Natural killer cell (primary cell): ENCODE data around the gene BAIAP2. TPM values are rescaled to one million over a fixed set of nuclear protein-coding genes. Genes with fewer than 3 reads are reported as not detected.

Source experiments
- ATAC-seq, 3 donors: fragments of 150-1000 bp in 2 of 3; fragments of 200-7000 bp in 1 of 3; cut with Tn5 transposase; 1 replicate in 1 of 3; 2 replicates in 2 of 3; pipeline ENCODE4 v1.10.0; 2021; ENCODE audit warnings: mild to moderate bottlenecking in 2 of 3, moderate library complexity in 2 of 3
- DNase-seq, 2 donors: peaks; one replicate each; pipeline versions ENCODE4 v3.0.0 to v3.0.0-alpha.2; 2013 to 2021; ENCODE audit warnings: mixed read lengths in 1 of 2
- H3K27ac ChIP-seq: one replicate; pipeline ENCODE4 v1.5.1; 2013; ENCODE audit warnings: mild to moderate bottlenecking, low read length
- H3K27me3 ChIP-seq: one replicate; pipeline ENCODE4 v1.6.1; 2013; ENCODE audit warnings: low read length; ENCODE audit not compliant: control insufficient read depth, insufficient read depth
- H3K36me3 ChIP-seq: one replicate; pipeline ENCODE4 v1.6.1; 2013; ENCODE audit warnings: low read length; ENCODE audit not compliant: control insufficient read depth, insufficient read depth
- H3K4me1 ChIP-seq: one replicate; pipeline ENCODE4 v1.6.1; 2013; ENCODE audit warnings: low read length; ENCODE audit not compliant: control insufficient read depth, insufficient read depth
- H3K4me3 ChIP-seq: one replicate; pipeline ENCODE4 v1.5.1; 2013; ENCODE audit warnings: low read length
- H3K9me3 ChIP-seq: one replicate; pipeline ENCODE4 v1.6.1; 2013; ENCODE audit warnings: low read length; ENCODE audit not compliant: control insufficient read depth, insufficient read depth
- H3K27ac Mint-ChIP-seq, 2 donors: one replicate each; pipeline ENCODE4 v1.8.0; 2022; ENCODE audit warnings: mild to moderate bottlenecking in 2 of 2, mixed read lengths in 2 of 2, moderate library complexity in 1 of 2
- H3K27me3 Mint-ChIP-seq, 2 donors: one replicate each; pipeline ENCODE4 v1.8.0; 2022; ENCODE audit warnings: low read depth in 2 of 2, mixed read lengths in 2 of 2
- H3K36me3 Mint-ChIP-seq: one replicate; pipeline ENCODE4 v1.8.0; 2022; ENCODE audit warnings: mixed read lengths
- H3K4me1 Mint-ChIP-seq, 2 donors: one replicate each; pipeline ENCODE4 v1.8.0; 2022; ENCODE audit warnings: mixed read lengths in 2 of 2
- H3K4me3 Mint-ChIP-seq: one replicate; pipeline ENCODE4 v1.8.0; 2022; ENCODE audit warnings: mild to moderate bottlenecking, moderate library complexity, mixed read lengths
- H3K9me3 Mint-ChIP-seq, 2 donors: one replicate each; pipeline ENCODE4 v1.8.0; 2022; ENCODE audit warnings: mixed read lengths in 2 of 2
- CTCF ChIP-seq: fragments of 200-600 bp; IDR thresholded peaks from one replicate; pipeline ENCODE4 v1.8.0; 2022; ENCODE audit warnings: antibody characterized with exemption
- WGBS: methylation state at CpG from one replicate; pipeline ENCODE4 v1.1.7; 2013; ENCODE audit warnings: missing lambda C conversion rate; ENCODE audit not compliant: insufficient coverage; 5-methylcytosine and 5-hydroxymethylcytosine counted together
- intact Hi-C: fragments of 100-400 bp; cut with micrococcal nuclease; formaldehyde crosslinking; loops from one replicate; pipeline ENCODE4 v1.14.2; 2022
- total RNA-seq, 4 donors: library from RNA; stranded (reverse); fragments of 120-200 nt in 1 of 4; gene quantifications; one replicate each; pipeline versions ENCODE4 v1.2.3 to v1.2.4, GENCODE V29; 2013 to 2022

BAIAP2 gene
- total RNA-seq, 3 donors from 2014 or later (not counting 1 experiment from before 2014, with no cell fraction given), result 6.7 to 12.3 (median 10.4) TPM

GRCh38 chr17:81130385-81131361 lies 95.7 kb downstream of the BAIAP2 start:
- Mint-ChIP-seq H3K27ac (no peak overlapping the region), H3K27me3 (no peaks in the 10 kb centered on the region), H3K4me1 (no peaks in the 10 kb centered on the region), H3K4me3 (no peak overlapping the region), H3K36me3 (no peaks in the 10 kb centered on the region), H3K9me3 (no peaks in the 10 kb centered on the region)
- H3K36me3 ChIP-seq, result no peaks in the 10 kb centered on the region
- WGBS, result 92% methylated on average over 41 of the region's 41 CpGs
- no peak overlapping the region for H3K4me3 ChIP-seq
- no peak for DNase-seq
- intact Hi-C loops, result no loop called here
- H3K27ac ChIP-seq, result no peak overlapping the region
- no peak for ATAC-seq
- H3K27me3 ChIP-seq, result no peaks in the 10 kb centered on the region
- no peak for TF ChIP-seq CTCF
- no peaks in the 10 kb centered on the region for H3K4me1 ChIP-seq
- H3K9me3 ChIP-seq, result no peaks in the 10 kb centered on the region

- Mint-ChIP-seq H3K4me1 (no peaks in the 10 kb centered on the region), H3K4me3 (no peak overlapping the region), H3K36me3 (no peaks in the 10 kb centered on the region), H3K9me3 (no peaks in the 10 kb centered on the region), H3K27me3 (no peaks in the 10 kb centered on the region), H3K27ac (no peak overlapping the region)
- ATAC-seq (no peak), DNase-seq (no peak)
- intact Hi-C loops, result no loop called here
- Histone ChIP-seq H3K9me3 (no peaks in the 10 kb centered on the region), H3K4me1 (no peaks in the 10 kb centered on the region), H3K36me3 (no peaks in the 10 kb centered on the region), H3K4me3 (no peak overlapping the region), H3K27me3 (no peaks in the 10 kb centered on the region), H3K27ac (no peak overlapping the region)
- WGBS, result 96% methylated on average over 14 of the region's 14 CpGs
- no peak for TF ChIP-seq CTCF
These were observed 96.7 kb downstream of the BAIAP2 start for GRCh38 chr17:81131486-81132196.

GRCh38 chr17:81132197-81132540 lies 97.2 kb downstream of the BAIAP2 start:
- H3K9me3 ChIP-seq, result no peaks in the 10 kb centered on the region
- H3K4me1 ChIP-seq, result no peaks in the 10 kb centered on the region
- H3K9me3 Mint-ChIP-seq, result no peaks in the 10 kb centered on the region
- DNase-seq, result no peak
- intact Hi-C loops, result no loop called here
- no peaks in the 10 kb centered on the region for H3K4me1 Mint-ChIP-seq
- TF ChIP-seq CTCF, result no peak
- ATAC-seq, result no peak
- no peaks in the 10 kb centered on the region for H3K27me3 ChIP-seq
- H3K4me3 Mint-ChIP-seq, result no peak overlapping the region
- no peaks in the 10 kb centered on the region for H3K36me3 Mint-ChIP-seq
- no peak overlapping the region for H3K27ac ChIP-seq
- 76% methylated on average over 11 of the region's 11 CpGs for WGBS
- H3K27me3 Mint-ChIP-seq, result no peaks in the 10 kb centered on the region
- no peak overlapping the region for H3K4me3 ChIP-seq
- no peak overlapping the region for H3K27ac Mint-ChIP-seq
- no peaks in the 10 kb centered on the region for H3K36me3 ChIP-seq
